ENCODE results near the gene GRID1. TPM values are rescaled to one million over a fixed set of nuclear protein-coding genes. Genes with fewer than 3 reads are reported as not detected.
"Not testable (repeated sequence)": the region's sequence is repeated elsewhere in the genome, so short reads cannot be mapped to it uniquely, and the experiment has no call there.

GRID1 gene
- total RNA-seq, 1 donor, result not detected

DNA sequence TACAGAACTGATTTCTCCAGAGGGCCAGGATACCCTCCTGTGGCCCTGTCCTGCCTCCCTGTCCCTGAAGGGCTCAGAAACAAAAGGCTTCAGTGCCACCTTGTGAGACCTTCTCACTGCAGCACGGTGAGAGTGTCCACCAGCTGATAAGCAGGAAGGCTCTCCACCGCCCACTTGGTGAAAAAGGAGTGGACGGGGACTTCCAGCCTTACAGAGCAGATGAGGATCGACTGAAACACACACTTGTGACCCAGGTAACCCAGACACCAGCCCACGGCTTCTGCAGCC lies 330.1 kb downstream of the GRID1 start:
- H3K4me3 ChIP-seq (ENCODE audit: low read depth, low read length), result no peak overlapping the region
- TF ChIP-seq, protein P1, sequence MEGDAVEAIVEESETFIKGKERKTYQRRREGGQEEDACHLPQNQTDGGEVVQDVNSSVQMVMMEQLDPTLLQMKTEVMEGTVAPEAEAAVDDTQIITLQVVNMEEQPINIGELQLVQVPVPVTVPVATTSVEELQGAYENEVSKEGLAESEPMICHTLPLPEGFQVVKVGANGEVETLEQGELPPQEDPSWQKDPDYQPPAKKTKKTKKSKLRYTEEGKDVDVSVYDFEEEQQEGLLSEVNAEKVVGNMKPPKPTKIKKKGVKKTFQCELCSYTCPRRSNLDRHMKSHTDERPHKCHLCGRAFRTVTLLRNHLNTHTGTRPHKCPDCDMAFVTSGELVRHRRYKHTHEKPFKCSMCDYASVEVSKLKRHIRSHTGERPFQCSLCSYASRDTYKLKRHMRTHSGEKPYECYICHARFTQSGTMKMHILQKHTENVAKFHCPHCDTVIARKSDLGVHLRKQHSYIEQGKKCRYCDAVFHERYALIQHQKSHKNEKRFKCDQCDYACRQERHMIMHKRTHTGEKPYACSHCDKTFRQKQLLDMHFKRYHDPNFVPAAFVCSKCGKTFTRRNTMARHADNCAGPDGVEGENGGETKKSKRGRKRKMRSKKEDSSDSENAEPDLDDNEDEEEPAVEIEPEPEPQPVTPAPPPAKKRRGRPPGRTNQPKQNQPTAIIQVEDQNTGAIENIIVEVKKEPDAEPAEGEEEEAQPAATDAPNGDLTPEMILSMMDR (IDR thresholded peaks at IDR 0.05; ENCODE audit: insufficient read depth, low read depth, low read length), result no peak
- DNase-seq (ENCODE audit: low read depth), result no peak

DNA sequence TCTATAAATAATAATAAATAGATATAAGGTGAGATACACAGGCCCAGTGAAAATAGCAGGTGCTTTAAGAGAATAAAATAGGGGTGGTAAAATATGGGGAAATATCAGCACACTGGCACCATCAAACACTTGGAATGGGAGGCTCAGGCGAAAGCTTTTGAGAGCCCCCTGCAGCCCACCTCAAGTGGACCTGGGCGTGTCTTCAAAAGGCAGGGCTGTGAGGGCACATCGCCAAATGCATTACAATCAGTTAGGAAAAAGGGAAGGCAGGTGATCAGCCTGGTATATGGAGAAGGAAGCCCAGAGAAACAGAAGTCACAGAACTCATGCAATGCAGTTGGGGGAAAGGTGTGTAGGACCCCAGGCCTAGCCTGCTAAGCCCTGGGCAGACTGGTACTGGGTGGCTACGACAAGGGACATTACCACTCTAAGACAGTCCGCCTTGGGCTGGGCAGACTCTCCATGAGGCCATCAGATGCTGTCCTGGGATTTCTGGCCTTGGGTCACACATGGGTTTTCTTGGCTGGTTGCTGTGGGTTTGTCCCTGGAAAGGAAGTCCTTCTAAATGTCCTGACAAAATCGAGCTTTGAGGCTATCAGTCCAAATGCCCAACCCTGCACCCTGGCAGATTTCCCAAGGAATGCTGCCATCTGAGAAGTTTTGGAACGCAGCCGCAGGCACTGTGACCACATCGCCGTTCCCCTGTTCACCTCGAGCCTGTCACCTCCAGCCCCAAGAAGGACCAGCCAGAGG lies 330.6 kb downstream of the GRID1 start:
- no peak overlapping the region for H3K4me3 ChIP-seq (ENCODE audit: low read depth, low read length)
- no peak for DNase-seq (ENCODE audit: low read depth)
- TF ChIP-seq, protein P1 (IDR thresholded peaks at IDR 0.05; ENCODE audit: insufficient read depth, low read depth, low read length), result no peak

DNA sequence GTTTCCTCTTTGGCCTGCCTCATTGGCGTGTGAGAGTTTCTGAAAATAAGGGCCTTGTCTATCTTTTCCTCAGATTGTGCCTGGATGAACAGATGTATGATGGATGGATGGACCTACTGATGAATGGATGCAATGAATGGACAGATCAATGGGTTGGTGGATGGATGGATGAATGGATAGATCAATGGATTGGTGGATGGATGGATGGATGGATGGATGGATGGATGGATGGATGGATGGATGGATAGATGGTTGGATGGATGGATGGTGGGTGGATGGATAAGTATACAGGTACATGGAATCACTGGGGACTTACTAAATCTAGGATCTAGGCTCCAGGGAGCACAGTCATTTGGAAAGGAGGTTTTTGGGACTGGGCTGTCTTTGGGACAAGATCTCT lies 331.9 kb downstream of the GRID1 start:
- H3K4me3 ChIP-seq (ENCODE audit: low read depth, low read length), result no peak overlapping the region
- TF ChIP-seq, protein P1 (IDR thresholded peaks at IDR 0.05; ENCODE audit: insufficient read depth, low read depth, low read length), result no peak
- DNase-seq (ENCODE audit: low read depth), result no peak

DNA sequence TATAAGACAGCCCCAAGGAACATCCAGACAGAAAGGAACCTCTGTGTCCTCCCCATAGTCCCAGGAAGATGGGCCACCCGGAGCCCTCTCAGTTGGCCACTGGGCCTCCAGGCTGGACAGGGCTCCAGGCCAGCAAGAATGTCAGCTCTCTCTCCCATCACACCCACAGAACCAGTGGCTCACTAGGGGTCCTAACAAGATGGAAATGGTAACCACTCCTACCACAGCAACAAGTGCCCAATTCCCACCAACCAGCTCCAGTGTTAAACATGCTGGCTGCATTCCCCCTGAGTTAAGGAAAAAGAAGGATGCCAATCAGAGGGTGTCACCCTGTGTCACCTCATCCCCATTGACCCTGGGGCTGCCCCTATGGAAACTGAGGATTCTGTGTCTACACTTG lies 333.0 kb downstream of the GRID1 start:
- TF ChIP-seq, protein P1 (IDR thresholded peaks at IDR 0.05; ENCODE audit: insufficient read depth, low read depth, low read length), result no peak
- DNase-seq (ENCODE audit: low read depth), result no peak
- H3K4me3 ChIP-seq (ENCODE audit: low read depth, low read length), result no peak overlapping the region

DNA sequence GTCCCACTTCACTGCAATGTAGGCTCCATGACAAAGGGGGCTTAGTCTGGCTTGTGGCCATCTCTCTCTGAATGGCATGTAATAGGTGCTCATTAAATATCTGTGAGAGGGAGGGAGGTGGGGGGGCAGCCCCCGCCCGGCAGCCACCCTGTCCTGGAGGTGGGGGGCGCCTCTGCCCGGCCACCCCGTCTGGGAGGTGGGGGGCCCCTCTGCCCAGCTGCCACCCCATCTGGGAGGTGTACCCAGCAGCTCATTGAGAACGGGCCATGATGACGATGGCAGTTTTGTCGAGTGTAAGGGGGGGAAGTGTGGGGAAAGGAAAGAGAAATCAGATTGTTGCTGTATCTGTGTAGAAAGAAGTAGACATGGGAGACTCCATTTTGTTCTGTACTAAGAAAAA lies 334.5 kb downstream of the GRID1 start:
- DNase-seq (ENCODE audit: low read depth); H3K4me3 ChIP-seq (ENCODE audit: low read depth, low read length): not testable (repeated sequence)

DNA sequence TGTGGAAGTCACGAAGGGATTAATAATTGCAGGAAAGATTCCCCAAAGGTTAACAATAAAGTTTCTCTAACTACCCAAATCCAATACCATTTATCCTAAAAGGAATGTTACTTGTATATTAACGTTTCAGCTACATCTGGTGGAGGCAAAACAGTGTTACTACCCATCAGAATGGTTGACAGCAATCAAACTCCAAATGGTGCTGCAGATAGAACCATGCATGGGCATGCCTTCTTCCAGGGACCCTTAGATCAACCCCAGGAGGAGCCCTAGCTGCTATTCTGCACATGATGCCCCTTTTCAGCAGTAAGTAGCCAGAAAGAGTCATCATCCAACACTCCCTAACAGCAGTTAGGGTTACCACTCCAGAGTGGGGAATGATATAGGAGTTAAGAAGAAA lies 336.3 kb downstream of the GRID1 start:
- TF ChIP-seq, protein P1 (IDR thresholded peaks at IDR 0.05; ENCODE audit: insufficient read depth, low read depth, low read length), result no peak
- no peak overlapping the region for H3K4me3 ChIP-seq (ENCODE audit: low read depth, low read length)
- no peak for DNase-seq (ENCODE audit: low read depth)

DNA sequence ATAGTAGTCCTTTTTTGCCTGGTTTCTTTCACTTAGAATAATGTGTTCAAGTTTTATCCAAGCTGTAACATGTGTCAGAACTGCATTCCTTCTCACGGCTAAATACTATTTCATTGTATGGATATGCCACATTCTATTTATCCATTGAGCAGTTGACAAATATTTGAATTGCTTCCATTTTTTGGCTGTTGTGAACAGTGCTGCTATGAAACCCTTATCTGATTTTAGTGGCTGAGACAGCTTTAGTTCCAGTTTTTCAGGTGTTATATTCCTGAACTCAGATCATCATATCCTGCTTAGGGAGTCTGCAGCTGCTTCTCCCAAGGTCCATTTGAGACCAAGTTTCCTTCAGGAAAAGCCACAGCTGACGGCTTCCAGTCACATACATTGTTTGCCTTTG lies 339.2 kb downstream of the GRID1 start:
- H3K4me3 ChIP-seq (ENCODE audit: low read depth, low read length), result no peak overlapping the region
- TF ChIP-seq, protein P1 (IDR thresholded peaks at IDR 0.05; ENCODE audit: insufficient read depth, low read depth, low read length), result no peak
- DNase-seq (ENCODE audit: low read depth), result no peak

Measured in fibroblast of villous mesenchyme (primary cell).